ENCODE results near the gene ADGRL4. TPM values are rescaled to one million over a fixed set of nuclear protein-coding genes. Genes with fewer than 3 reads are reported as not detected.

Gene ADGRL4
- total RNA-seq, 1 donor from 2014 or later = 17.7 TPM

- no peak overlapping the region for H3K27ac ChIP-seq
- no peaks in the 10 kb centered on the region for H3K9me3 ChIP-seq
- no peaks in the 10 kb centered on the region for H3K27me3 ChIP-seq
- no peaks in the 10 kb centered on the region for H3K36me3 ChIP-seq
- H3K4me3 ChIP-seq = no peak overlapping the region
- no peak for TF ChIP-seq CTCF (IDR thresholded peaks at IDR 0.05)
- no peak for TF ChIP-seq POLR2AphosphoS5 (IDR thresholded peaks at IDR 0.05; ENCODE audit: insufficient read depth in 1 of 2, low read depth in 1 of 2)
- no peak for TF ChIP-seq POLR2A (IDR thresholded peaks at IDR 0.05)
- intact Hi-C loops (cut with DNase I) = no loop called here
- DNase-seq (ENCODE audit: extremely low spot score in 2 of 2) = no peak
- H3K4me1 ChIP-seq = no peaks in the 10 kb centered on the region
These were observed 36.0 kb upstream of the ADGRL4 start for GRCh38 chr1:79042539-79042938.

- Histone ChIP-seq H3K27ac (no peak overlapping the region), H3K4me1 (no peaks in the 10 kb centered on the region), H3K27me3 (no peaks in the 10 kb centered on the region), H3K9me3 (no peaks in the 10 kb centered on the region), H3K36me3 (no peaks in the 10 kb centered on the region), H3K4me3 (no peak overlapping the region)
- intact Hi-C loops (cut with DNase I) = no loop called here
- DNase-seq (ENCODE audit: extremely low spot score in 2 of 2) = no peak
- TF ChIP-seq POLR2A (IDR thresholded peaks at IDR 0.05) = no peak
- TF ChIP-seq POLR2AphosphoS5 (IDR thresholded peaks at IDR 0.05; ENCODE audit: insufficient read depth in 1 of 2, low read depth in 1 of 2) = no peak
- TF ChIP-seq CTCF (IDR thresholded peaks at IDR 0.05) = no peak
These were observed 35.6 kb upstream of the ADGRL4 start for GRCh38 chr1:79042117-79042516.

- Histone ChIP-seq H3K4me1 (no peaks in the 10 kb centered on the region), H3K27me3 (no peaks in the 10 kb centered on the region), H3K4me3 (no peak overlapping the region), H3K27ac (no peak overlapping the region), H3K36me3 (no peaks in the 10 kb centered on the region), H3K9me3 (no peaks in the 10 kb centered on the region)
- TF ChIP-seq CTCF (IDR thresholded peaks at IDR 0.05) = no peak
- no peak for TF ChIP-seq POLR2A (IDR thresholded peaks at IDR 0.05)
- TF ChIP-seq POLR2AphosphoS5 (IDR thresholded peaks at IDR 0.05; ENCODE audit: insufficient read depth in 1 of 2, low read depth in 1 of 2) = no peak
- intact Hi-C loops (cut with DNase I) = no loop called here
- DNase-seq (ENCODE audit: extremely low spot score in 2 of 2) = no peak
These were observed 35.1 kb upstream of the ADGRL4 start for GRCh38 chr1:79041666-79042065.

GRCh38 chr1:79040424-79041082 is 34.0 kb upstream of the ADGRL4 start:
- no peak for DNase-seq (ENCODE audit: extremely low spot score in 2 of 2)
- Histone ChIP-seq H3K36me3 (no peaks in the 10 kb centered on the region), H3K4me3 (peak overlapping the region in 1 of 2 donors; percentile 6), H3K27ac (no peak overlapping the region), H3K9me3 (no peaks in the 10 kb centered on the region), H3K27me3 (no peaks in the 10 kb centered on the region), H3K4me1 (no peaks in the 10 kb centered on the region)
- intact Hi-C loops (cut with DNase I) = no loop called here
- TF ChIP-seq POLR2A (IDR thresholded peaks at IDR 0.05) = no peak
- TF ChIP-seq POLR2AphosphoS5 (IDR thresholded peaks at IDR 0.05; ENCODE audit: insufficient read depth in 1 of 2, low read depth in 1 of 2) = no peak
- no peak for TF ChIP-seq CTCF (IDR thresholded peaks at IDR 0.05)

GRCh38 chr1:79037085-79037484 is 30.6 kb upstream of the ADGRL4 start:
- H3K36me3 ChIP-seq = no peaks in the 10 kb centered on the region
- H3K4me1 ChIP-seq = no peaks in the 10 kb centered on the region
- intact Hi-C loops (cut with DNase I) = no loop called here
- H3K4me3 ChIP-seq = no peak overlapping the region
- DNase-seq (ENCODE audit: extremely low spot score in 2 of 2) = no peak
- no peaks in the 10 kb centered on the region for H3K9me3 ChIP-seq
- H3K27ac ChIP-seq = no peak overlapping the region
- no peak for TF ChIP-seq CTCF (IDR thresholded peaks at IDR 0.05)
- no peak for TF ChIP-seq POLR2A (IDR thresholded peaks at IDR 0.05)
- no peak for TF ChIP-seq POLR2AphosphoS5 (IDR thresholded peaks at IDR 0.05; ENCODE audit: insufficient read depth in 1 of 2, low read depth in 1 of 2)
- no peaks in the 10 kb centered on the region for H3K27me3 ChIP-seq

All from vagina (tissue), 2 donors.